ENCODE measurements around the gene ARL2BP. TPM values are rescaled to one million over a fixed set of nuclear protein-coding genes. Genes with fewer than 3 reads are reported as not detected.
"Not testable (repeated sequence)": the region's sequence is repeated elsewhere in the genome, so short reads cannot be mapped to it uniquely, and the experiment has no call there.

Gene ARL2BP
- 73.9 and 76.1 TPM in 2 replicates for total RNA-seq (2014; rRNA removed)
- polyA plus RNA-seq (2012), result 40.8 TPM

DNA sequence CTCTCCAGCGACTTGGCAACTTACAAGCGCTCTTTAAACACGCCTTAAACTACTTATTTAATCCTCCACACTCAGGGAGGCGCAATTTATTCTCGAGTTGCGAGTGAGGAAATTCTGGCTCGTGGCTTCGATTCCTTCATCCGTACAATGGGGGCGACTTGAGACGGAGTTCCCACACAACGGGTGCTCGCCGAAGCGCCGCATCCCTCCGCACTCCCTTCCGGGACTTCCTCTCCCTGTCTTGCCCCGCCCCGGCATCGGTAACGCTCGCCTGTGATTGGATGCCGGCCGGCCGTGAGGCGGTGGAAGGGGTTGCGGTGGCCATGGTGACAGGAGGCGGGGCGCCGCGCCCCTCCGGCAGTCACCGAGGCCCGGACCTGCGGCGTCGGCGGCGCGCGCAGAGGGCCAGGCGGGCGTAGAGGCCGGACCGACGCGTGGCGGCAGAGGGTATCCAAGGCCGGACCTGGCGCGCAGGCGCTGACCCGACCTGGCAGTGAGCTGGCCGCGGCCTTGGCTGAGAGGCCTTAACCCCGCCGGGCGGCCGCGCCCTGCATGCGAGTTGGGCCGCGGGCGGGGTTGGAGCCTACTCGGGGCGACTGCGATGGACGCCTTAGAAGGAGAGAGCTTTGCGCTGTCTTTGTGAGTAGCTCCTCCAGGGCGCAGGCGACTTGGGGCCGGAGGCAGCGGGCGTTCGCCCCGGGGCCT, at the start of gene ARL2BP:
ARL2BP (plus strand) TSS at position 493 of the 705 bp plus-strand sequence; CDS start at position 602, 109 bp downstream.
- peak; percentile 96 for DNase-seq (ENCODE audit: low read depth)

DNA sequence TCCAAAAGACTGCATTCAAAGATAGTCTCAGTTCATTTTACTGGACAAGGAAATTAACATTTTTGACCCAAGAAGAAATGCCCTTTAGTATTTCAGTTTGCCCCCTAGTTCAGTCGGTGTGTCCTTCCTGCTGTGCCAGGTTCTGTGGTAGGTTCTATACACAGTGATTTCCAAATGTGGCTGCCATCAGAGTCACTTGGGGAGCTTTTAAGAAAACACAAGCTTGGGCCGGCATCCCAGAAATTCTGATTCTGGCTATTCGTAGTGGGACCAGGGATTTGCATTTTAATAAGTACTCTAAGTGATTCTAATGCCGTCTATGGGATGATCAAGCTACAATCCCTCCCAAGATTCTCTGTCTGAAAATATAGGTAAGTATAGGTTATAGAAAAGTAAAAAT, 48.8 kb upstream of the ARL2BP start:
- DNase-seq (ENCODE audit: low read depth), result no peak

DNA sequence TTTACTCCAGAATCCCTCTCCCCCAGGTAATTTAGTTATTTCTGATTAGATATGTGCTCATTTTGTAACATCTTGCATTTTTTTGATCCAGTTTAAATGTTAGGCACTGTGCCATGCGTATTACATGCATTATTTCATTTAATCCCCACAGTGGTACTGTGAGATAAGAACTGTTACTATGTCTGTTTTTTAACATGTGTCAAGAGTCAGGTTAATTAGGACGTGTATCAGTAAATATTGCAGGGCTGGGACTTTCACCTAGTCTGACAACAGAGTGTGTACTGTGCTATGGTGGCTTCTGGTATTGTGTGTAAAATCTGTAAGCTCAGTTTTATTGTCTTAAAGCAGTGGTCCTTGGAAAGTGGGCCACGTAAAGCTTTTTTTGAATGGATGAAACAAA, 48.3 kb upstream of the ARL2BP start:
- no peak for DNase-seq (ENCODE audit: low read depth)

GRCh38 chr16:57200321-57200720, 44.7 kb upstream of the ARL2BP start:
- not testable (repeated sequence) for DNase-seq (ENCODE audit: low read depth)

DNA sequence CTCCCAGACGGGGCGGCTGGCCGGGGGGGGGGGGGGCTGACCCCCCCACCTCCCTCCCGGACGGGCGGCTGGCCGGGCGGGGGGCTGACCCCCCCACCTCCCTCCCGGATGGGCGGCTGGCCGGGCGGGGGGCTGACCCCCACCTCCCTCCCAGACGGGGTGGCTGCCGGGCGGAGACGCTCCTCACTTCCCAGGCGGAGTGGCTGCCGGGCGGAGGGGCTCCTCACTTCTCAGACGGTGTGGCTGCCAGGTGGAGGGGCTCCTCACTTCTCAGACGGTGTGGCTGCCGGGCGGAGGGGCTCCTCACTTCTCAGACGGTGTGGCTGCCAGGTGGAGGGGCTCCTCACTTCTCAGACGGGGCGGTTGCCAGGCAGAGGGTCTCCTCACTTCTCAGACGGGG, 44.1 kb upstream of the ARL2BP start:
- DNase-seq (ENCODE audit: low read depth), result not testable (repeated sequence)

DNA sequence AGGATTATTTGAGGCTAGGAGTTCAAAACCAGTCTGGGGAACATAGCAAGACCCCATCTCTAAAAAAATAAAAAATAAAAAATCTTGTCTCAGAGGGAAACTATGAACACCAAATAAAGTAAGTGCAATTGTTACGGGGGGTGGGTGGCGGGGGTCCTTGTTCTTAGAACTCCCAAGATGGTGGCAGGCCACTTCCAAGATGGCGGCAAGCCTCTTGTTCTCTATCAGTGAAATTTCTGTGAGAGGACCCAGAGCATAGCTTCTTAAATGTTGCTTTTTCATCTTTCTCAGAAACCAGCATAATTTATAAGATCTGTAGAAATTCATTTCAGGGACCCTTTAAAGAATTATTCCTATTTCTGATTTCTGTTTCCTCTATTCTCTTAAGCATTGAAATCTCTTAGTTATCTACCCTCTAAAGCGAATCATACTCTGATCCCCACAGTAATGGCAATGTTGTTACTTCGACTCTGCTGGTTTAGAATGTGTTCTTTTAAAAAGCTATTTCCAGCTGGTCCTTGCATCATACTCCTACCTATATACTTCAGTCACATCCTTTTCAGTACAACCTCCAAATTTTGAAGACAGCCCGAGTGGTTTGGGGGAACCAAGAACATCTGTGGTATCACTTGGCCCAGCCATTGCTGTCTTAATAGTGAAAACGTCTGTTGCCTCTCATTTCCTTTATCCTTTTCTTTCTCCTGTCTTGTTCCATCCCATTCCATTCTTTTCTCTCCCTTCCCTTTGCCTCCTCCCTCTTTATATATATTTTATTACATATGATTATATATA, 42.8 kb upstream of the ARL2BP start:
- no peak for DNase-seq (ENCODE audit: low read depth)

DNA sequence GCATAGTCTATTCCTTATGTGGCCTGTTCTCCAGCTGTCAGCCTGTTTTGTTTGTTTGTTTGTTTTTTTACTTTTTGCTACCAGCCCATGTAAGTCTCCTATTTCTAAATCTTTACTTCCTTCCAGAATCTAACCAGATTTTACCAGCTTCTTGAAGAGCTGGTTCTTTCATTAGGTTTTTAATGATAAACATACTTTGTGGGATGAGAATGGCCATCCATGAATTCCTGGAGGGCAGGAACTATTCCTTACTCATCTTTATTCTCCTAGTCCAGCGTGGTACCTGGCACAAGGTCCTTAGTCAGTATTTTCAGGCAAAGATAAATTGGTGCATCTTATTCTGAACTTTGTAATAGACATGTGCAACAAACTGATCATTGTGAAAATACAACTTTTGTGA, 41.6 kb upstream of the ARL2BP start:
- no peak for DNase-seq (ENCODE audit: low read depth)

DNA sequence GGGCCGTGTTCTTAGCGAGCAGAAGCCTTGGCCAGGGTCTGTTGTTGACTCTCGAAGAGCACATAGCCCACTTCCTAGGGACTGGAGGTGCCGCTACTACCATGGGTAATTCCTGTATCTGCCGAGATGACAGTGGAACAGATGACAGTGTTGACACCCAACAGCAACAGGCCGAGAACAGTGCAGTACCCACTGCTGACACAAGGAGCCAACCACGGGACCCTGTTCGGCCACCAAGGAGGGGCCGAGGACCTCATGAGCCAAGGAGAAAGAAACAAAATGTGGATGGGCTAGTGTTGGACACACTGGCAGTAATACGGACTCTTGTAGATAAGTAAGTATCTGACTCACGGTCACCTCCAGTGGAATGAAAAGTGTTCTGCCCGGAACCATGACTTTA, 40.4 kb upstream of the ARL2BP start:
- DNase-seq (ENCODE audit: low read depth), result no peak

DNA sequence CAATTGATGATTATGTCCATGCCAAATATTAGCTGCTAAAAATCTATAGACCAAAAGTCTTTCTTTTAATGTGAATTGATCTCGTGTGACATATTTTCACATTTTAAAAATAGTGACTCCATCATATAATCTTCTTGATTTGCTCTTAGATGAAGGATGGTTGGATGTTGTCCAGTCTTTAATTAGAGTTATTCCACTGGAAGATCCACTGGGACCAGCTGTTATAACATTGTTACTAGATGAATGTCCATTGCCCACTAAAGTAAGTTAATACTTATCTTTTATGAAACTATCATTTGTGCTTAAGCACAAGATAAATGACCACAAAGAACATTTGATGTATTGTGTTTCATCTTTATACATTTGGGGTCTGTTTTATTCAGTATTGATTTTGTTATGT, 36.1 kb upstream of the ARL2BP start:
- peak; percentile 37 for DNase-seq (ENCODE audit: low read depth)

DNA sequence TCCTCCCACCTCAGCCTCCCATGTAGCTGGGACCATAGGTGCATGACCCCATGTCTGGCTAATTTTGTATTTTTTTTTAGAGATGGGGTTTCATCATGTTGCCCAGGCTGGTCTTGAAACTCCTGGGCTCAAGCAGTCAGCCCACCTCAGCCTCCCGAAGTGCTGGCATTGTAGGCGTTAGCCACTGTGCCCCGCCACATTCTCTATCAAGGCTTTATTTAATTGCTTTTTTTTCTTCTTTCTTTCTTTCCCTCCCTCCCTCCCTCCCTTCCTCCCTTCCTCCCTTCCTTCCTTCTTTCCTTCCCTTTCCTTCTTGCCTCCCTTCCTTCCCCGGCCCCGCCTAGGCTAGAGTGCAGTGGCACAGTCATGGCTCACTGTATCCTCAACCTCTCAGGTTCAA, 35.3 kb upstream of the ARL2BP start:
- DNase-seq (ENCODE audit: low read depth), result no peak

DNA sequence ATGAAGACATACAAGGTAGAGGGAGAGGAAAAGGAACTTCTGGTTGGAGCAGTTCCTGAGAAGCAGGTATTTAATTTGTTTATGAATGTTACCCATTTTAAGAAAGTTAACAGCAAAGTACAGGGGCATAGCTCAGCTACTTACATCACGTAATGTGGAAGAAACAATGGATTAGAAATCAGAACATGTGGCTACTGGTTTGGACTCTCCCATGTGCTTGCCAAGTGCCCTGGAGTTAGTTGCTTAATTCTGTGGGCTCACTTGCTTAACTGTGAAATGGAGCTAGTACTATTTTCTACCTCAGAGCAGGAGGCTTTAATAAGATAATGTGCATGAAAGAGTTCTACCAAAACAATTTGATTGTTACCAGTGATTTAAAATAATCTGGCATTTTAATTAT, 31.6 kb upstream of the ARL2BP start:
- DNase-seq (ENCODE audit: low read depth), result no peak

DNA sequence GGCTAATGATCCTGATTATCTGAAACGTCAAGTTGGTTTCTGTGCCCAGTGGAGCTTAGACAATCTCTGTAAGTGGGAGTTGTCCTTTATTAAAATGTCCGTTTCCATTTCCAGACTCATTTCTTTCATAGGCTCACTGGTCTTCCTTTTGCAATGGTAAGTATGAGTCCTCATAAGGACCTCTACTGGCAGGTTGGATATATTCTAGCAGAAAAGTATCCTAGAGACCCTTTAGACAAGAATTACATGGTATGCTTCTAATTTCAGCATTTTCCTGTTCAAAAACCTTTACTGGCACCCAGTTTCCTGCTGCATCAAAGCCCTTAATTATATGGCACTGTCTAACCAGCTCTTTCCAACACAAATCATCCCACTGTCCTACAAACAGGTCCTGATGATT, 28.1 kb upstream of the ARL2BP start:
- DNase-seq (ENCODE audit: low read depth), result no peak

GRCh38 chr16:57223057-57223456, 22.0 kb upstream of the ARL2BP start:
- DNase-seq (ENCODE audit: low read depth), result no peak

GRCh38 chr16:57224651-57225335, 20.3 kb upstream of the ARL2BP start:
- DNase-seq (ENCODE audit: low read depth), result no peak

DNA sequence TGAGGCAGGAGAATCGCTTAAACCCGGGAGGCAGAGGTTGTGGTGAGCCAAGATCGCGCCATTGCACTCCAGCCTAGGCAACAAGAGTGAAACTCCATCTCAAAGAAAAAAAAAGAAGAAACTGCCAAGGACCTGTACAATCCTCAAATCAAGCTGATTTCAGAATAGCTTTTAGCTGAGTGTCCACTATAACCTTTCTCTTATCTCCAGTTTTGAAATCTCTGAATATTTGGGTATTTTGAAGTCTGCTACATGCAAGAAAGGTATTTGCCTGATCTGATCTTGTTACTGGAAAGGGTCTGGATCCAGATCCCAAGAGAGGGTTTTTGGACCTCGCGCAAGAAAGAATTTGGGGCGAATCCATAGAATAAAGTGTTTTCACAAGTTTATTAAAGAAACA, 19.1 kb upstream of the ARL2BP start:
- no peak for DNase-seq (ENCODE audit: low read depth)

DNA sequence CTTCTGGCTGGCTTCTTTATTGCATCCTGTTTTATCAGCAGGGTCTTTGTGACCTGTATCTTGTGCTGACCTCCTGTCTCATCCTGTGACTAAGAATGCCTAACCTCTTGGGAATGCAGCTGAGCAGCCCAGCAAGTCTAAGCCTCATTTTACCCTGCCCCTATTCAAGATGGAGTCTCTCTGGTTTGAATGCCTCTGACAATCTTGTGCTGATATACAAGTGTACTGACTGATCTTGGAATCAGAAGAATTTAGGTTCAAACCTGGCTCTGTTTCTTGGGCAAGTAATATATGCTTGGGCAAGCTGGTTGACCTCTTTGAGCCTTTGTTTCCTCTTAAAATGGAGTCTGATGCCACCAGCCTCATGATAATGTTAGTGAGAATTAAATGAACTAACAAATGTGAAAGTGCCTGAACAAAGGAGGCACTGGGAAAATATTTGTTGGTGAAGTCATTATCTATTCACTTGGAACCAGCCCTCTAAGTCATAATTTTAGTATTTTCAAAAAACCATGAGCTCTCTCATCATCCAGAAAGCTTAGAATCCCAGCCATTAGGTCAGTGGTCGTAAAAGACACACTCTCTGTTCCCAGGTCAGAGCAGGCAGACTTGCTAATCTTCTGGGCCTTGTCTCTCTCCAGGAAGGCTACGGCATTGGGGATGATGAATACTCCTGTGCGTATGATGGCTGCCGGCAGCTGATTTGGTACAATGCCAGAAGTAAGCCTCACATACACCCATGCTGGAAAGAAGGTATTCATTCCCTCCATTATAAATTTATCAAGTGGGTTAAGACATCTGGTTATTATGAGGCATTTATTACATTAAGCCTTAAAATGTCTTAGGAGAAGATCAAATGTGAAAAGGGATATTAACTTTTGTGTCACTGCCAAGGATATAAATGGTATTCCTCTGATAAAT, 18.1 kb upstream of the ARL2BP start:
- peak; percentile 26 for DNase-seq (ENCODE audit: low read depth)

- DNase-seq (ENCODE audit: low read depth), result no peak
Observed at GRCh38 chr16:57229079-57229478, 16.0 kb upstream of the ARL2BP start.

DNA sequence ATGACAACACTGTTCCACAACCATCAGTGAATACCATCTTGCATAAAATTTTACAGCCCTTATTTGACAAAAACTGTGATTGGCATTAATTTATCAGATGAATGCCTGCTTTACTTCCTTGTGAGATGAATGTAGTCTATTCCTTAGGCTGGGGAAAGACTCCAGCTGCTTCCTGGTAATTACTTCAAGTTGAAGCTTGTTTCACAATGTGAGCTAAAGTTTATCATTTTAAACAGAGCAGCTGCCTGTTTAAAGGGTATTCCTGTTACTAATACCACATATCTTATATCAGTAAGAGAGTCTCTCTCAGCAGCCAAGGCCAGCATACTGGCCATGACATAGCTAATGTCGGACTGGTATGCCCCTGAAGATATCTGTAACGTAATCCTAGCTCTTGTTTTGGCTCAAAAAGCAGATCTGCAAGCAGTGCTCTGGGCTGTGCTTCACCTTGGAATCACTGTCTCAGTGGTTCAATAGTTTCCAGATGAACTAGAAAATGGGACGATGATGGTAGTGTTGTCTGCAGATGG, 13.2 kb upstream of the ARL2BP start:
- DNase-seq (ENCODE audit: low read depth), result no peak

- DNase-seq (ENCODE audit: low read depth), result no peak
Observed at GRCh38 chr16:57233944-57234706, 10.9 kb upstream of the ARL2BP start.

GRCh38 chr16:57234707-57235092, 10.4 kb upstream of the ARL2BP start:
- no peak for DNase-seq (ENCODE audit: low read depth)
